HepG2 (cell line): ENCODE results near the gene KRTAP5-4. TPM values are rescaled to one million over a fixed set of nuclear protein-coding genes. Genes with fewer than 3 reads are reported as not detected.

Experiments used
- ATRX ChIP-seq: sonication (generic); formaldehyde crosslinking; IDR thresholded peaks from 2 replicates; pipeline ENCODE4 v1.4.0; 2020; ENCODE audit warnings: missing genetic modification reagents, borderline replicate concordance
- BORCS8-MEF2B ChIP-seq: sonication (generic); formaldehyde crosslinking; IDR thresholded peaks from 2 replicates; pipeline ENCODE4 v1.8.0; 2022; ENCODE audit warnings: mild to moderate bottlenecking, missing genetic modification reagents
- DNMT1 ChIP-seq: sonication (generic); formaldehyde crosslinking; IDR thresholded peaks from 2 replicates; pipeline ENCODE4 v1.5.1; 2020; ENCODE audit warnings: mild to moderate bottlenecking, missing genetic modification reagents
- GABPB1 ChIP-seq: IDR thresholded peaks from 2 replicates; pipeline ENCODE4 v1.6.1; 2016; ENCODE audit warnings: mild to moderate bottlenecking, missing genetic modification reagents, moderate library complexity, missing compliant biosample characterization
- KDM5B ChIP-seq: sonication (generic); formaldehyde crosslinking; IDR thresholded peaks from 2 replicates; pipeline ENCODE4 v1.4.0; 2020; ENCODE audit warnings: missing genetic modification reagents, mild to moderate bottlenecking, borderline replicate concordance
- KMT2A ChIP-seq: sonication (generic); formaldehyde crosslinking; IDR thresholded peaks from 2 replicates; pipeline ENCODE4 v1.4.0; 2020; ENCODE audit warnings: missing genetic modification reagents
- MBNL3 ChIP-seq: fragments of 250-450 bp; sonication (Bioruptor Pico); conservative IDR thresholded peaks from 2 replicates; pipeline ENCODE4 v1.8.0; 2022; ENCODE audit warnings: mild to moderate bottlenecking, inconsistent platforms
- MTA1 ChIP-seq: sonication (generic); formaldehyde crosslinking; IDR thresholded peaks from 2 replicates; pipeline ENCODE4 v1.4.0; 2020; ENCODE audit warnings: missing genetic modification reagents, mild to moderate bottlenecking, borderline replicate concordance
- SOX5 ChIP-seq: IDR thresholded peaks from 2 replicates; pipeline ENCODE4 v1.6.1; 2016; ENCODE audit warnings: borderline replicate concordance
- SRSF4 ChIP-seq: fragments of 200-400 bp; formaldehyde crosslinking; IDR thresholded peaks from one replicate; pipeline ENCODE4 v1.6.1; 2018; ENCODE audit warnings: mild to moderate bottlenecking, low read depth, low read length, moderate library complexity; ENCODE audit not compliant: poor library complexity, severe bottlenecking
- SUZ12 ChIP-seq: fragments of 150-350 bp; IDR thresholded peaks from 2 replicates; pipeline ENCODE4 v1.6.1; 2014; ENCODE audit warnings: low read depth, low read length
- ZBTB42 ChIP-seq: sonication (generic); formaldehyde crosslinking; IDR thresholded peaks from 2 replicates; pipeline ENCODE4 v1.5.0; 2020; ENCODE audit warnings: mild to moderate bottlenecking, missing genetic modification reagents
- ZBTB7A ChIP-seq: sonication (generic); formaldehyde crosslinking; IDR thresholded peaks from 2 replicates; pipeline ENCODE4 v1.8.0; 2022; ENCODE audit warnings: mild to moderate bottlenecking, missing genetic modification reagents
- ZMYM4 ChIP-seq: sonication (generic); formaldehyde crosslinking; IDR thresholded peaks from 2 replicates; pipeline ENCODE4 v1.8.1; 2023; ENCODE audit warnings: mild to moderate bottlenecking, missing genetic modification reagents
- ZNF235 ChIP-seq: sonication (generic); formaldehyde crosslinking; IDR thresholded peaks from 2 replicates; pipeline ENCODE4 v1.8.1; 2023; ENCODE audit warnings: mild to moderate bottlenecking, missing genetic modification reagents, borderline replicate concordance
- ZNF274 ChIP-seq: sonication (generic); formaldehyde crosslinking; IDR thresholded peaks from 2 replicates; pipeline ENCODE4 v1.5.1; 2020; ENCODE audit warnings: mild to moderate bottlenecking, missing genetic modification reagents
- ZNF749 ChIP-seq: sonication (generic); formaldehyde crosslinking; IDR thresholded peaks from 2 replicates; pipeline ENCODE4 v1.8.0; 2022; ENCODE audit warnings: mild to moderate bottlenecking, missing genetic modification reagents, moderate library complexity, borderline replicate concordance
- ZNF75D ChIP-seq: sonication (generic); formaldehyde crosslinking; IDR thresholded peaks from 2 replicates; pipeline ENCODE4 v1.8.1; 2023; ENCODE audit warnings: missing genetic modification reagents, mild to moderate bottlenecking, borderline replicate concordance
- ZSCAN20 ChIP-seq: sonication (generic); formaldehyde crosslinking; IDR thresholded peaks from 2 replicates; pipeline ENCODE4 v1.4.0; 2020; ENCODE audit warnings: missing genetic modification reagents, mild to moderate bottlenecking, borderline replicate concordance
- polyA plus RNA-seq, 8 experiments: library from polyadenylated mRNA; depleted of rRNA in 3 of 8; stranded (reverse) in 7 of 8; unstranded in 1 of 8; fragments of >200 nt; fragmentation: Illumina TruSeq in 4 of 8; extraction: Trizol in 4 of 8; gene quantifications; 2 replicates each; pipeline versions ENCODE4 v1.2.1 to v1.2.3, GENCODE V29; 2011 to 2016; ENCODE audit warnings: low read depth in 4 of 8, missing spikeins in 1 of 8, mixed read lengths in 1 of 8; ENCODE audit not compliant: insufficient read depth in 1 of 8
- total RNA-seq, 5 experiments: library from RNA; depleted of rRNA; stranded (reverse); fragments of >200 nt; fragmentation: Illumina TruSeq; extraction: Trizol; gene quantifications; 2 replicates each; pipeline ENCODE4 v1.2.3, GENCODE V29; 2016; ENCODE audit warnings: low read depth in 1 of 5
- TF ChIP-seq, protein P1 (sequence below): sonication (generic); formaldehyde crosslinking; IDR thresholded peaks from 2 replicates; pipeline ENCODE4 v1.5.1; 2020; ENCODE audit warnings: mild to moderate bottlenecking, missing genetic modification reagents, moderate library complexity
- TF ChIP-seq, protein P2 (sequence below): sonication (generic); formaldehyde crosslinking; conservative IDR thresholded peaks from 2 replicates; pipeline ENCODE4 v1.4.0; 2020; ENCODE audit warnings: missing genetic modification reagents

The KRTAP5-4 gene
- total and polyA plus RNA-seq, 2 of the 13 experiments (the other 11 are each of a cell fraction or from before 2014, with no cell fraction given) = not detected

- TF ChIP-seq, protein P1, sequence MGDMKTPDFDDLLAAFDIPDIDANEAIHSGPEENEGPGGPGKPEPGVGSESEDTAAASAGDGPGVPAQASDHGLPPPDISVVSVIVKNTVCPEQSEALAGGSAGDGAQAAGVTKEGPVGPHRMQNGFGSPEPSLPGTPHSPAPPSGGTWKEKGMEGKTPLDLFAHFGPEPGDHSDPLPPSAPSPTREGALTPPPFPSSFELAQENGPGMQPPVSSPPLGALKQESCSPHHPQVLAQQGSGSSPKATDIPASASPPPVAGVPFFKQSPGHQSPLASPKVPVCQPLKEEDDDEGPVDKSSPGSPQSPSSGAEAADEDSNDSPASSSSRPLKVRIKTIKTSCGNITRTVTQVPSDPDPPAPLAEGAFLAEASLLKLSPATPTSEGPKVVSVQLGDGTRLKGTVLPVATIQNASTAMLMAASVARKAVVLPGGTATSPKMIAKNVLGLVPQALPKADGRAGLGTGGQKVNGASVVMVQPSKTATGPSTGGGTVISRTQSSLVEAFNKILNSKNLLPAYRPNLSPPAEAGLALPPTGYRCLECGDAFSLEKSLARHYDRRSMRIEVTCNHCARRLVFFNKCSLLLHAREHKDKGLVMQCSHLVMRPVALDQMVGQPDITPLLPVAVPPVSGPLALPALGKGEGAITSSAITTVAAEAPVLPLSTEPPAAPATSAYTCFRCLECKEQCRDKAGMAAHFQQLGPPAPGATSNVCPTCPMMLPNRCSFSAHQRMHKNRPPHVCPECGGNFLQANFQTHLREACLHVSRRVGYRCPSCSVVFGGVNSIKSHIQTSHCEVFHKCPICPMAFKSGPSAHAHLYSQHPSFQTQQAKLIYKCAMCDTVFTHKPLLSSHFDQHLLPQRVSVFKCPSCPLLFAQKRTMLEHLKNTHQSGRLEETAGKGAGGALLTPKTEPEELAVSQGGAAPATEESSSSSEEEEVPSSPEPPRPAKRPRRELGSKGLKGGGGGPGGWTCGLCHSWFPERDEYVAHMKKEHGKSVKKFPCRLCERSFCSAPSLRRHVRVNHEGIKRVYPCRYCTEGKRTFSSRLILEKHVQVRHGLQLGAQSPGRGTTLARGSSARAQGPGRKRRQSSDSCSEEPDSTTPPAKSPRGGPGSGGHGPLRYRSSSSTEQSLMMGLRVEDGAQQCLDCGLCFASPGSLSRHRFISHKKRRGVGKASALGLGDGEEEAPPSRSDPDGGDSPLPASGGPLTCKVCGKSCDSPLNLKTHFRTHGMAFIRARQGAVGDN = peak; percentile 95
- TF ChIP-seq ZNF274 (CRISPR knock-in tag) (peak; percentile 27; the same call in 1 of the 2 replicates), ZSCAN20 (CRISPR knock-in tag) (0 out of 2 replicates have a peak, but pooled peaks have one; percentile 63), BORCS8-MEF2B (peak; percentile 55; the same call in 1 of the 2 replicates), DNMT1 (CRISPR knock-in tag) (no peak), ATRX (no peak), MBNL3 (CRISPR knock-in tag) (no peak), ZBTB42 (no peak), SOX5 (CRISPR knock-in tag) (no peak), SRSF4 (no peak), SUZ12 (no peak), ZNF75D (CRISPR knock-in tag) (no peak), ZMYM4 (CRISPR knock-in tag) (peak; percentile 34; the same call in 1 of the 2 replicates), ZNF749 (CRISPR knock-in tag) (0 out of 2 replicates have a peak, but pooled peaks have one; percentile 33), ZNF235 (CRISPR knock-in tag) (no peak), ZBTB7A (CRISPR knock-in tag) (peak; percentile 78; the same call in 1 of the 2 replicates), KMT2A (CRISPR knock-in tag) (no peak), GABPB1 (CRISPR knock-in tag) (peak; percentile 68; the same call in 1 of the 2 replicates), KDM5B (CRISPR knock-in tag) (no peak; the same call in 1 of the 2 replicates), MTA1 (CRISPR knock-in tag) (no peak)
- TF ChIP-seq, protein P2, sequence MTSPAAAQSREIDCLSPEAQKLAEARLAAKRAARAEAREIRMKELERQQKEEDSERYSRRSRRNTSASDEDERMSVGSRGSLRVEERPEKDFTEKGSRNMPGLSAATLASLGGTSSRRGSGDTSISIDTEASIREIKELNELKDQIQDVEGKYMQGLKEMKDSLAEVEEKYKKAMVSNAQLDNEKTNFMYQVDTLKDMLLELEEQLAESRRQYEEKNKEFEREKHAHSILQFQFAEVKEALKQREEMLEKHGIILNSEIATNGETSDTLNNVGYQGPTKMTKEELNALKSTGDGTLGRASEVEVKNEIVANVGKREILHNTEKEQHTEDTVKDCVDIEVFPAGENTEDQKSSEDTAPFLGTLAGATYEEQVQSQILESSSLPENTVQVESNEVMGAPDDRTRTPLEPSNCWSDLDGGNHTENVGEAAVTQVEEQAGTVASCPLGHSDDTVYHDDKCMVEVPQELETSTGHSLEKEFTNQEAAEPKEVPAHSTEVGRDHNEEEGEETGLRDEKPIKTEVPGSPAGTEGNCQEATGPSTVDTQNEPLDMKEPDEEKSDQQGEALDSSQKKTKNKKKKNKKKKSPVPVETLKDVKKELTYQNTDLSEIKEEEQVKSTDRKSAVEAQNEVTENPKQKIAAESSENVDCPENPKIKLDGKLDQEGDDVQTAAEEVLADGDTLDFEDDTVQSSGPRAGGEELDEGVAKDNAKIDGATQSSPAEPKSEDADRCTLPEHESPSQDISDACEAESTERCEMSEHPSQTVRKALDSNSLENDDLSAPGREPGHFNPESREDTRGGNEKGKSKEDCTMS (CRISPR knock-in tag) = no peak
Measured at GRCh38 chr11:1652771-1653540, 31.0 kb upstream of the KRTAP5-4 start (continued).
